Midbrain (tissue), 1 donor: ENCODE data around the gene MIEN1.
"Not testable (repeated sequence)": the region's sequence is repeated elsewhere in the genome, so short reads cannot be mapped to it uniquely, and the experiment has no call there.

Experiments used
- DNase-seq: peaks from one replicate; lab custom pipeline; 2025; lab: John Stamatoyannopoulos, UW

Gene MIEN1

DNA sequence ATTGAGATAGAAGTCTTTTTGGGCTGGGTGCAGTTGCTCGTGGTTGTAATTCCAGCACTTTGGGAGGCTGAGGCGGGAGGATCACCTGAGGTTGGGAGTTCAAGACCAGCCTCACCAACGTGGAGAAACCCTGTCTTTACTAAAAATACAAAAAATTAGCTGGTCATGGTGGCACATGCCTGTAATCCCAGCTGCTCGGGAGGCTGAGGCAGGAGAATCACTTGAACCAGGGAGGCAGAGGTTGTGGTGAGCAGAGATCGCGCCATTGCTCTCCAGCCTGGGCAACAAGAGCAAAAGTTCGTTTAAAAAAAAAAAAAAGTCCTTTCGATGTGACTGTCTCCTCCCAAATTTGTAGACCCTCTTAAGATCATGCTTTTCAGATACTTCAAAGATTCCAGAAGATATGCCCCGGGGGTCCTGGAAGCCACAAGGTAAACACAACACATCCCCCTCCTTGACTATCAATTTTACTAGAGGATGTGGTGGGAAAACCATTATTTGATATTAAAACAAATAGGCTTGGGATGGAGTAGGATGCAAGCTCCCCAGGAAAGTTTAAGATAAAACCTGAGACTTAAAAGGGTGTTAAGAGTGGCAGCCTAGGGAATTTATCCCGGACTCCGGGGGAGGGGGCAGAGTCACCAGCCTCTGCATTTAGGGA, 31.0 kb downstream of the MIEN1 start:
- DNase-seq: not testable (repeated sequence)

DNA sequence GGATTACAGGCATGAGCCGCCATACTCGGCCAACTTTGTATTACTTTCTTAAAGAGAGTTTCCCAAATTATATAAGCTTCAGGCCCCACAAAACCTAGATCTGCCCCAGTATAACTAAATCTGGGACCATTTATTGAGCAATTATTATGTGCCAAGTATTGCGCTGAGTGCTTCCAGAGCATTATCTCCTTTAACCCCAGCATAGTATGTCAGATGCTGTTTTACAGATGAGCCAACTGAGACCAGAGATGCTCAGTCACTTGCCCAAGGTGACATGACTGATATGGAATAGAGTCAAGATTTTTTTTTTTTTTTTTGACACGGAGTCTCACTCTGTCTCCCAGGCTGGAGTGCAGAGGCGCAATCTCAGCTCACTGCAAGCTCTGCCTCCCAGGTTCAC, 32.4 kb downstream of the MIEN1 start:
- no peak for DNase-seq

DNA sequence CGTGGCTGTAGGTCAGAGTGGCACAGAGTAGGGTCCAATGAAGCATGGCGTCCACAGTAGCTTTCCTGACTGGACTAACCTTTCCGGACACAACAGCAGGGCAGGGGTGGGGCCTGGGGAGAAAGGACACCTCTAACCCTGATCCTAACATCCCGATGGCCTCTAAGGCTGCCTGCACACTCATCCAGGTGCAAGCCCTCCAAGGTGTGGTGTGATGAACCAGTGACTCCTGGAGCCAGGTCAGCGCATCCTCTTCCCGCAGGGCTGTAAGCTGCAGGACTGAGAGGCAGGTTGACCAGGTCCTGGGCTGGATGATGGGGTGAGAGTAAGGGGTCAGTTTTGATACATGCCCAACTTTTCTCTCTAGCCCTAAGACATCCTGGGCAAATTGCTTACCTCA, 33.6 kb downstream of the MIEN1 start:
- DNase-seq: no peak

DNA sequence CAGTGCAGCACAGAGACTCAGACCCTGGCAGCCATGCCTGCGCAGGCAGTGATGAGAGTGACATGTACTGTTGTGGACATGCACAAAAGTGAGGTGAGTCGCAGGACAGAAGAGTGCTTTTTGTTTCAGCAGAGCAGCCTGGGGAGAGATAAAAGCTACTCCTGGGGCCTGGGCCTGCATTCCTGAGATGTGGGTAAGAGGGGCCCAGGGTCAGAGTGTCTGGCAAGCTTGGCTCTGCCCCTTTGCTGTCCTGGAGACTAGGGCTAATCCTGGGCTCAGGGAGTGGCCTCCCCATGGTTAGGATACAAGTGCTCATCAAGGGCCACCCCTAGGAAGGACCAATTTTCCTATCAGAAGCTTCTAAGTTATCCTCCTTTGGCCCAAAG, 35.2 kb downstream of the MIEN1 start:
- no peak for DNase-seq

DNA sequence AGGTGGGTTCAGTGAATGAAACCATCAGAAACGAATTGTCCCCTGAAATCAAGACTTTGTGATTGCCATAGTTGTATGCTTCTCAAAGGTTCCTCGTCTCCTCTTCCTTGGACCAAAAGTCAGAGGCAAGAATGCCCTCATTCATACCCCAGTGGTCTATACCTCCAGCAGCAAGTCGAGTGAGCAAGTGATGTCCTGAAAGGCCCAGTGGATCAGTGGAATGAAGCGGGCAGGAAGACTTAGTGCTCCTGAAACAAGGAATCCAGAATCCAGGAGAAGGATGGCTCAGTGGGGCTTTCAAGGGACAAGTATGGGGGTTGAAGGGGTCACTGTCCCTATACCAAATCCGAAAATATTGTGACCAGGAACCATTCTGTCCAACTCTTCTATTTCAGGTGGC, 35.7 kb downstream of the MIEN1 start:
- DNase-seq: no peak

DNA sequence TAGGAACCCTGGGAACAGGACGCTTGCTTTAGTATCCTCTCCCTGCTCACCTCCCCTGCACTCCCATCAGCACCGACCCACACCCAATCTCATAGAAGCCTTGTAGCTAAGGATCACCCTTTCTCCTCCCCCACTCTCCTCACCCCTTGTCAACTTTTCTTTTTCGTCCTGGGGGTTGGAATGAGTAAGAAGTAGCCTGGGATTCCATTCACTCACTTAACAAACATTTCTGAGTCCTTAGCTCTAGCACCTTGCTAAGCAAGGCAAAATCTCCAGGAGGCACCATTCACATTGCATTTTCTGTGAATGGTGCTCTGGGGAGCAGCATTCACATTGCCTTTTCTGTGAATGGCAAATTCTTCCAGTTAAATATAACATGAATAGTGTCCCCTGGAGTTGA, 41.4 kb downstream of the MIEN1 start:
- DNase-seq: no peak

DNA sequence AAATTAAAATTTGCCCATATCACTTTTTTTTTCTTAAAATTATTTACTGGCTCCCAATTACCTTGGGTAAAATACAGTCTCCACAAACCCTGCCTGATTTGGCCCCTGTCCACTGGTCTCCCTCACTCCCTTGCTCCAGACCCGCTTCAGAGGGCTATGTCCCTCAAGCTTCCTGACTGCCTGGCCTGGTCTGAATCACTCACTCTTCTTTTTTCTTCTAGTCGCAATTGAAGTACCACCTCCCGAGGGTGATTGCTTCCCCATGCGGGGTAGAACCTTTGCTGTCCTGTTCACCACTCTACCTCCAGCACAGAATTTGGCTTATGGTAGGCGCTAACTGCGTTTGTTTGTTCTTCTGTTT, 41.9 kb downstream of the MIEN1 start:
- no peak for DNase-seq

DNA sequence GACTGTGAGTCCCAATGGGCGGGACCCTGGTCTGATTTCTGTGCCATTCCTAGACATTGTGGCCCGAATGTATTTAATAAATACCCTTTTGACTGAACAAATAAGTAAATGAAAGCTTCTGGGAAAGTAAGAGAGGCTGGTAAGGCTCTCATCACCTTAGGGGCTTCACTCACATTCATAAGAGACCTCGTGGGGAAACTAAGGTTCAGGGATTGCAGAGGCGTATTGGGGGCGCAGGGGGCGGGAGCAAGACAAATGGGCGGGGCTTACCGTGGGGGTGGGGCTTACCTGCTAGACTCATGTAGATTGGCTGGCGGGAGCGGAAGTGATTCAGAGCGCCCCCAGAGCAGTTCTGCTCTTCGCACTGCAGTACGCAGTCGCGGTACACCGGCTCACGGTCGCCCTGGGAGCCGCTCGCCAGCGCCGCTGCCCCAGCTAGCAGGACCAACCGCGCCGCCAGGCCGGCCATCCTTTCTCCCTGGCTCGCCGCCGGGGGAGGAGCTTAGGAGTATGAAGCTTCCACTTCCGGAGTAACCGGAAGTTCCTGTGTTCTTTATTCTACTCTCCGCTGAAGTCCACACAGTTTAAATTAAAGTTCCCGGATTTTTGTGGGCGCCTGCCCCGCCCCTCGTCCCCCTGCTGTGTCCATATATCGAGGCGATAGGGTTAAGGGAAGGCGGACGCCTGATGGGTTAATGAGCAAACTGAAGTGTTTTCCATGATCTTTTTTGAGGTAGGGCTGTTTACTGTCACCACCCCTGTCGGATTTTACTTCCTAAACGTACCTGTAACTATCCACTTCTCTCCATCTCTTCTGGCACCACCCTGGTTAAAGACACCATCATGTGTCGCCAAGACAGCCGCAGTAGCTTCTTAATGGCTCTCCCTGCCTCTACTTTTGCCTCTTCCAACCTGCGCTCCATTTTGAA, 42.5 kb downstream of the MIEN1 start, which contains the start of gene PGAP3:
TSS of gene PGAP3 (minus strand) at position 512 of the 929 bp plus-strand sequence. CDS start at position 469, 43 bp downstream.
- DNase-seq: peak; percentile 92

DNA sequence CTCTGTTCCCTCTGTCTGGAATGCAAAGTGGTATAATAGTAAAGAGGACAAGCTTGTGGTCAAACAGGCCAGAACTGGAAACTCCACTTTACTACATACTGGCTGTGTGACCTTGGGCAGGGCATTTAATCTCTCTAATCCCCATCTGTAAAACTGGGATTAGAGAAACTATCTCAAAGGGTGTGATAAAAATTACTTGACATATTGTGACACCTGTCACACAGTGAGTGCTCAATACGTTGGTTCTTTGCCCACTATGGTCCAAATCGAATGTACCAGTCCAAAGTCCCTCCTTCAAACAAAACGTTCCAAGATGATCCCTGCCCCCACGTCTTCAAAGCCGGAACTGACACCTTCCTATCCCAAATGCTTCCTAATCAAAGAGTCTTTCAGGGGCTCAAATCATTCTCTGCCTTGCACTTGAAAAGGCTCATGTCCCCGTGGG, 43.2 kb downstream of the MIEN1 start:
- no peak for DNase-seq

DNA sequence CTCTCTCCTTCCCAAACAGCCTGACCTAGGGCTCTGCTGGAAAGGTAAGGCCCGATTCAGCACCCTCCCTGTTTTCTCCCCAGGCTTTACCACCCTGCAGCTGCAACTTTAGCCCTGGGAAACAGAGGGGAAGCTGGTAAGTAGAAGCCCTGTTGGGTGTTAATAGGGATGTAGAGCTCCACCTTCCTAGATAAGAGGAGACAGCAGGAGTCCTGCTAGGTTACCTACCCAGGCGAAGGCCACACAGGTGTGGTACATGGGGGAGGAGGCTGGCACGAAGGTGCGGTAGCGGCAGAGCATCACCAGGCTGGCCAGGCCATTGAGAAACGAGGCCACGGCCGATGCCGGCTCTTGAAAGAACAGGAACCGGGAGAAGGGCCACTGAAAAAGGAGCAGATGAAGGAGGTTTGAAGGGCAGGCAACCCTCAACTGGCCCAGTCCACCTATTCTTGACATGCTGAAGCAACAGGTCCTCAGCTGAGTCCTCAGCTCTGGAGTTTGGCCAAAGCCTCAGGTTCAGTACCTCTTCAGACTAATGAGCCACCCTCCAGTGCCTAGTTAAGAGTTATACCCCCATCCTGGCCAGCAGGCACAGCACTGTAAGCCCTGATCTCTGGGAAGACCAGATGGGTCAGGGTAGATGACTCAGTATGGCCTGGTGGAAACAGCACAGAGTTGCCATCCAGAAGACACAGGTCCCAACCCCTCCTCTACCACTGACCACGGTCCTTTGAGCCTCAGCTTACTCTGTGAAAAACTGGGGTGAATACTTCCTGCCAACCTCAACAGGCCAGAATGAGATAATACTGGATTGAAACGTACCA, 45.8 kb downstream of the MIEN1 start:
- no peak for DNase-seq

DNA sequence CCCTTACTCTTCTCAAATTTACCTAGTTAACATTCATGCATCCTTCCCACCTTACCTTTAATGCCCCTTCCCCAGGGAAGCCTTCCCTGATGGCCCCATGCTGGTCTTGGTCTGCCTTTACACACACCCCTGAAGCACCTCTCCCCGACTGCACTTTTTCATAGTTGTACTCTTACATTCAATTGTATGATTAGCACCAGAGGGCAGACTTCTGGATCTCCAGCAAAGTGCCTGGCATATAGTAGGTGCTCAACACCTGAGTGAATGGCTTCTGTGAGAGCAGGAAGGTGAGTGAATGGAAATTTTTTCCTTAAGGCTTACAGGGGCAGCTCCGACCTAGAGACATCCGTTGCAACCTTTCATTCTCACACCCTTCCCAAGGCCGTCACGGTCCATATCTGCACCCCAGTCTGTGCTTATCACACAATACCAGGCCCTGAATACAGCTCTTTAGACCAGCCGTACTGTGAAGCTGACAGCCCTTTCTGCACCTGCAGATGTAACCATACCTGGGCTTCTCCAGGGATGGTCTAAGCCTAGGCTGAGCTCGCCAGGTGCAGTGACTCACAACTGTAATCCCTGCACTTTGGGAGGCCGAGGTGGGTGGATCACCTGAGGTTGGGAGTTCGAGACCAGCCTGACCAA, 46.9 kb downstream of the MIEN1 start:
- no peak for DNase-seq

DNA sequence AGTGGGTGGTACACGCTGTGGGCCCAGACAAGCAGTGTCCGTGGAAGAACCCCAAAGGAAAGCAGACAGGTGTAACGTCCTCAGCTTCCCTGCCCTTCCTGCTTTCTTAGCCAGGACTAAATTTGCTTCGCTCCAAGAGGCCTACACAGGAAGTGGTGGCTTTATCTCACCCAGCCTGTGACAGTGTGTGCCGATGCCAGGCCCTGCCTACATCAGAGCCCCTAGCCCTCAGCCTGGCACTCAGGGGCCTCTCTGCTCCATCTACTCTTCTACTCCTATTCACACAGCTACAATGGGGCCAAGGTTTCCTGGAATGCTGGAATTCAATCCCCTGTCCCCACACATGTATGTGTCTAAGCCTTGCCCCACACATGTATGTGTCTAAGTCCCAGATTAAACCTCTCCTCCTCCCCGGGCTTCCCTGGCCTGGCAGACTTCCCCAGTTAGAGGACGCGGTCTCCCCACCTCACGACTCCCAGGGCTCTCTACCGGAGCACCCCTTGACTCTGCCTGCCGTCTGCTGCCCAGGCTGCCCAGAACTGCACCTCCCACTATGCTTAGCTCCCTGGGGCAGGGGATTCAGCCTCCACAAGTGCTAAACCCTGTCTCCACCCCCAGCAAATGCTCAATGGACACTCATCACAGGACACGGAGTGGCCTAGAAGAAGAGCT, 50.7 kb downstream of the MIEN1 start:
- DNase-seq: no peak
